GM21737 (cell line): Measurements from ENCODE around the gene EML6.

ENCODE experiments used
- ATAC-seq: cut with Tn5 transposase; IDR thresholded peaks from one replicate; pipeline ENCODE4 v1.9.1; 2021; ENCODE audit warnings: mild to moderate bottlenecking, moderate library complexity; ENCODE audit not compliant: unreplicated experiment

Gene EML6

DNA sequence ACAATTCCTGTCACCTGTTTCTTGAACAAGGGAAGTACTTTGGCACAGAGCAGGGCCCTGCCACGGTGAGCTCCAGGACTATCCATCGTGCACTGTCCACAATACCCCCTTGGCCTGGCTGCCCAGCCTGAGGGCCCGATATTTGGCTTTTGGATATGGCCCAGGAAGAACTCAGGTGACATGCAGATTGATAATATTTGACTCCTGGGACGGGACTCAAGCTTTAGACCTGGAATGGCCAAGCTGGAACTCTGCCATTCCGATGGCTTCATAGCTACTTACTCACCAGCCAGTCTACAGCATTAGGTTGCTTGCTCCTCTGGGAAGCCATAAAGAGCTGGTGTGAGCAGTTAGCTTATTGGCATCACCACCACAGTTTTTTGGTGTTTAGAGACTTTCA lies 26.6 kb downstream of the EML6 start:
- ATAC-seq, result no peak

DNA sequence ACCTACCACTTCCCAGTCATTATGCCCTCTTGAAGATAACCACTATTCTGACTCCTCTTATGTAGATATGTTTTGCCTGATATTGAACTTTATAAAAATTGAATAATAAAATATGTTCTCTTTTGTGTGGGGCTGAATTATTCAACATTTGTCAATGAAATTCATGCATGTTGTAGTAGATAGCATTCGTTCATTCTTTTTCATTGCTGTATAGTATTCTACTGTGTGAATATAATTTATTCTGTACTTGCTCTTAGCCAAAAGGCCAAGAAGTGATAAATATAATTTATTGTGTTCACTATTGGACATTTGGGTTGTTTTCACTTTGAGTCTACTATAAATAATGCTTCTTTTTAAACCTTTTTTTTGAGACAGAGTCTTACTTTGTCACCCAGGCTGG lies 29.0 kb downstream of the EML6 start:
- no peak for ATAC-seq

DNA sequence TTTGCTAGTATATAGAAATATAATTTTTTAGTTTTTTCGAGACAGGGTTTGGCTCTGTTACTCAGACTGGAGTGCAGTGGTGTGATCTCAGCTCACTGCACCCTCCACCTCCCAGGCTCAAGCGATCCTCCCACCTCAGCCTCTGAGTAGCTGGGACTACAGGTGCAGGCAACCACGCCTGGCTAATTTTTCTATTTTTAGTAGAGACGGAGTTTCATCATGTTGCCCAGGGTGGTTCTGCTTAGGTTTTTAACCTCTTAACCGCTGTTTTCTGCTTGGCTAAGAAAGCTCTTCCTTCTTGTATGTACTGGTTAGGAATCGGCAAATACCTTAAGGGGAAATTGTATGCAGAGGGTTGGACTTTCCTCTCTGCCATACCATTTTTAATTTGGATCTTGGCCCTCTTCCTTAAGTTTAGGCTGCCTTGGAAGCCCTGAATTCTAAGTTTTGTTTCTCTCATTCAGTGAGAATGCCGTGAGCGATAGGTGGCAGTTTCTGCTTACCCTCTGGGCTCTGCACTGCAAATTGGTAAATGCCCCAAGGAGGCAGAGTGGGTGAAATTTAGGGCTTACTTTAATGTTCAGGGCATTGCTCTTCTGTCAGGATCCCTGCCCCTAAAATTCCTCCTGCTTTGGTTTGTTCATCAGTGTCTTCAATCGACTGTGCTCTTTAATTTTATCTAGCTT lies 32.3 kb downstream of the EML6 start:
- ATAC-seq, result peak; percentile 62

DNA sequence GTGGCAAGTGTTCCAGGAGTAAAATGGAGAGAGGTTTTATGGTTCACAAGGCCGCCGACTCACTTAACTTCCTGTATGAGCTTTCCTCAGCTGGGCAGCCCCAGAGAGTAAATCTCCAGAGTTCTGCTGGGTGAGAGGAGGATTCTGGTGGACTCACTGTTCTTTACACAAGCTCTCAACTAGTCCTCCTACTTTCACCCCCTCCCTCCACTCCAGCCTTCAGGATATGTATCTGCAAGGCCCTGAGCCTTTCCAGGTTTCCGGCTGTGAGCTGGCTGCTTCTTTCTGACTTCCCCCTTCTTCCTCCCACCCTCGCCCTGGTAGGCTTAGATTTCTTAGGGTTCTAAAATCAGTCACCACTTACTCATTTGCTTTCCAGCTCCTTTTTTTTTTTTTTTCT lies 34.0 kb downstream of the EML6 start:
- ATAC-seq, result no peak

GRCh38 chr2:54758951-54759350 lies 35.5 kb downstream of the EML6 start:
- ATAC-seq, result no peak

DNA sequence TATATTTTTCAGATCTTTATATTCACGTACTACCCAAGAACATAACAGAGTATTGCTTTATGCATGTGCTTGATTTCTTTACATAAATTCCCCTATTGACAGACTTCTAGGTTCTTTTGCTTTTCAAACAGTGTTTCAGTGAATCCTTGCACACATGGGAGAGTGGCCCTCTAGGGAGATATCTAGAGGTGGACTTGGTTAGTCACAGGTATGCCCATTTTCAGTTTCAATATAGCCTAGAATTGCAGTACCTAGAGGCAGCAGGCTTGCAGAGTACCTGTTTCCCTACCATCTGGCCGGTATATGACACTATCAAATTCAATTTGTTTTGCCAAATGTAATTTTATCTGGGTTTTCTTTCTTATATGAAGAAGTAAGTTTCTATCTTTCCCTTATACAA lies 36.8 kb downstream of the EML6 start:
- no peak for ATAC-seq

DNA sequence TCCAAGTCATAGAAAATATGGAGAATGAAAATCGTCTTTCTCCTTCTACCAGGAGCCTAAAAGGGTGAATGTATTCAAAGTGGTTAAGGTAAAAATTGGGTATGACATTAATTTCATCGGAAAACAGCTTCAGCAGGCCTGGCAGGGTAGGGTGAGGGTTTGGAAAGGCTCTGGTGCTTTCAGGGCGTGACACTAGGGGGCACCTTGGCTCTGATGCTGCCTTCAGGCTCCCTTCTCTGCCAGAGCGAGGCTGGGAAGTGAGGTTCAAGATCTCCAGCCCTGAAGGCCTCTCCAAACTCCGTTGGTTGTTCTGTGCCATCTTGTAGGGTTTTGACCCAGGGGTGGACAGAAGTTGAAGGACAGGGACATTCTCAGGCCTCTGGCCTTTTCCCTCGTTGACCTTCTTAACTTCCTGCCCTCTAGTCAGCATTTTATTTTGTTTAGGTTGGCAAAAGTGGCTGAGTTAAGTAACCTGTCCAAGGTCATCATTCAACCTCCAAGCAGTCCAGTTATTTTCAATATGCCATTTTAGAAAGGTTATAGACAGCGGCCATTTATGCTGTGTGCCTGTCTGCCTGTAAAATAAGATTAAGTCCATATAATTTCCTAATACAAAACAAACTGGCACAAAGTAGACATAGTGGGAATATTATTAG lies 40.3 kb downstream of the EML6 start:
- no peak for ATAC-seq

DNA sequence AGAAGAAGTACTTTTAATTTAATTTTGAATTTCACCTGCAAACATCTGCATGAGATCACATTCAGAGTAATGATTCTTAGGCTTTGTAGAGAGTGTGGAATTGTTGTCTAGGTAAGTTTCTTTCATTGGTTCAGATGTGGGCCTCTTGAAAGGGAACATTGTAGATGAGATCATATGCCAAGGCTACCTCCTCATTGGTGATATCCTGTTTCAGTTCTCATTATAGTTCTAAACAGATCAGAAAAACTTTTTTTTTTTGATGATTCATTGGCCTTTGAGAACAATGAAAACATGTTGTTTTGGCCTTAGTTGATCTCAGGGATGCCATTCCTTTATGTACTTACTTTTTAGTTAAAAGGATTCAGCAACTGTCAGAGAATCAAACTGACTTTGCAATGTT lies 44.5 kb downstream of the EML6 start:
- ATAC-seq, result no peak

- ATAC-seq, result no peak
Measured at GRCh38 chr2:54768772-54769428, 45.4 kb downstream of the EML6 start.

- no peak for ATAC-seq
Measured at GRCh38 chr2:54770211-54770610, 46.7 kb downstream of the EML6 start.

DNA sequence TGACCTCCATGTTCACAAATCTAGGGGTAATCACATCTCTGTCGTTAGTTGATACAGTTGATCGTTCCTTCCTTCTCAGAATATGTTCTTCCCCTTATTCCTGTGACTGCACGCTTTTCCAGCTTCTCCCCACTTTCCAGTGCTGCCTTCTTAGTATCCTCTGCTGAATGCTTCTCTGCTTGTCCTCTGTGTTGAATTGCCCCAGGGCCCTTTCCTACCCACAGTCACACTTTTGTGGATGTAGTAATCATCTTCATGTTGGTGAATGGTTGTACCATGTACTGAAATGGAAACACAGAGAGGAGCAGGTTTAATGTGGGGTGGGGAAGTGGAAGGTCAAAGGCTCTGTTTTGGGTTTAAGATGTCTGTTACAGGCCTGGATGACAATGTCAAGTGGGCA lies 47.2 kb downstream of the EML6 start:
- no peak for ATAC-seq

DNA sequence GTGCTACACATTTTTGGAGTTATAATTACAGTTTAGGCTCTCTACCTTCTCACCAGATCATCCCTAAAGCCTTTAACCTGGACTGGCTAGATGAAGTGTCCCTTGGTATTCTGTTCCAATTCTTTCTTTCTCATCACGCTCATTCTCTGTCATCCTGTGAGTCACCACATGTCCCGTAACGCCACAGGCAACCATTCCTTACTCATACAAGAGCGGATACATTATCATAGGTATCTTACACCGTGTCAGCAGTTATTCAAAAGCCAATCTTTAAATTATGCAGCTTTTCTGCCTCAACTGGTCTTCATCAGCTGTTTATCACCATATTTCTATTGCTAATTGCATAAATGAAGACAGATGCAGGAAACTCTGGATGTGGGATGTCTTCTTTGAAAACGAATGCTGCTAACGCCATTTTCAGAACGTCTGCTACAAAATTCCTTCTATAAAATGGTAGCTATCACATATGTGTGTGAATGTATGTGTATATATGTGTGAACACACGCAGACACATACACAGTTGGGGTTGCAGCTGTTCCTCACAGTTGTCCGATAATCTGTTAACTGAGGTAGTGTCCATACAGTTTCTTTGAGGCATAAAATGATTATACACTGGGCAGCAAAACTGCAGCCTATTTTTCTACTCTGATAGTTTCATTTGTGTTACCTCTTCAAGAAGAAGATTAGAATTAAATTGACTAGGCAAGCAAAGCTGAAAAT lies 47.9 kb downstream of the EML6 start:
- ATAC-seq, result no peak

- ATAC-seq, result no peak
Measured at GRCh38 chr2:54772110-54772509, 48.6 kb downstream of the EML6 start.

- ATAC-seq, result no peak
Measured at GRCh38 chr2:54772531-54772930, 49.1 kb downstream of the EML6 start.

- no peak for ATAC-seq
Measured at GRCh38 chr2:54773233-54773632, 49.8 kb downstream of the EML6 start.

DNA sequence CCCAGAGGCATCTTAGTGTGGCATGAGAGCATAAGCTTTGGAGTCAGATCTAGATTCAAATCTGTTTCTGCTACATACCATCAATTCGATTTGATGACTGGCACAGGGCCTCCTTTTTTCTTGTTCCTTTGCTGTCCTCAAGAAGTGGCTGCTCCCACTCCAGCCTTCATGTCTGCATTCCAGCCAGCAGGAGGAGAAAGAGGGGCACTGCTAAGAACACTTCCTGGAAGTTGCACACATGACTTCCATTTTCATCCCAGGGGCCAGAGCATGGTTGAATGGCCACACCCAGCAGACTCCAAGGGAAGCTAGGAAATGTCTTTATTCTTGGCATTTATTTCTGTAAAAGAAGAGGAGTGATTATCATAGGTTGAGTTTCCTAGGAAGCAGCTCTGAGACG lies 50.4 kb downstream of the EML6 start:
- ATAC-seq, result no peak

GRCh38 chr2:54775710-54776109 lies 52.2 kb downstream of the EML6 start:
- ATAC-seq, result no peak

- ATAC-seq, result no peak
Measured at GRCh38 chr2:54776494-54776893, 53.0 kb downstream of the EML6 start.

- ATAC-seq, result no peak
Measured at GRCh38 chr2:54783349-54783748, 59.9 kb downstream of the EML6 start.

GRCh38 chr2:54787270-54787669 lies 63.8 kb downstream of the EML6 start:
- no peak for ATAC-seq

- ATAC-seq, result no peak
Measured at GRCh38 chr2:54787755-54788366, 64.4 kb downstream of the EML6 start.
